SK-N-SH (cell line): ENCODE data around the gene GPR107. TPM values are rescaled to one million over a fixed set of nuclear protein-coding genes. Genes with fewer than 3 reads are reported as not detected.

ENCODE experiments used
- CTCF ChIA-PET: fragments of 300-600, 350-600 bp; formaldehyde crosslinking; extraction: SDS; loops from one replicate; lab custom pipeline; 2021; lab: Yijun Ruan, JAX
- POLR2A ChIA-PET: fragments of 350-600 bp; sonication (Branson Sonifier 250); formaldehyde crosslinking; extraction: SDS; loops from one replicate; lab custom pipeline; 2020; ENCODE audit warnings: antibody characterized with exemption, inconsistent platforms; lab: Yijun Ruan, JAX
- DNase-seq: peaks from one replicate; pipeline ENCODE4 v3.0.0; 2012
- H2AFZ ChIP-seq: fragments of 200-600 bp; sonication (generic); 2 replicates; pipeline ENCODE4 v1.8.1; 2016; ENCODE audit warnings: antibody characterized with exemption, mild to moderate bottlenecking, low read depth
- H3F3A ChIP-seq: fragments of 200-600 bp; sonication (generic); replicated peaks from 2 replicates; pipeline ENCODE3; 2016; ENCODE audit warnings: antibody characterized with exemption, mild to moderate bottlenecking; ENCODE audit not compliant: insufficient read depth
- H3K27ac ChIP-seq, 2 experiments: fragments of 200-500 bp in 1 of 2; fragments of 200-600 bp in 1 of 2; sonication (Bioruptor generic) in 1 of 2; sonication (generic), shearing (Covaris generic) in 1 of 2; 2 replicates each; pipeline versions ENCODE4 v1.5.1 to v1.6.1; 2014 to 2016; ENCODE audit warnings: low read depth in 2 of 2, inconsistent platforms in 1 of 2, low read length in 1 of 2, mild to moderate bottlenecking in 1 of 2, mixed read lengths in 1 of 2
- H3K27me3 ChIP-seq: fragments of 200-600 bp; sonication (generic), shearing (Covaris generic); 2 replicates; pipeline ENCODE4 v1.6.1; 2016; ENCODE audit warnings: mixed run types; ENCODE audit not compliant: insufficient read depth
- H3K36me3 ChIP-seq, 2 experiments: fragments of 200-500 bp in 1 of 2; fragments of 200-600 bp in 1 of 2; sonication (Bioruptor generic) in 1 of 2; sonication (generic) in 1 of 2; replicated peaks in 1 of 2; 2 replicates each; pipeline versions ENCODE3 to v1.5.1; 2014 to 2016; ENCODE audit warnings: low read length in 1 of 2, mild to moderate bottlenecking in 1 of 2; ENCODE audit not compliant: insufficient read depth in 2 of 2, control insufficient read depth in 1 of 2
- H3K4me1 ChIP-seq, 2 experiments: fragments of 200-500 bp in 1 of 2; fragments of 200-600 bp in 1 of 2; sonication (Bioruptor generic) in 1 of 2; sonication (generic), shearing (Covaris generic) in 1 of 2; 2 replicates each; pipeline versions ENCODE4 v1.5.1 to v1.6.1; 2014 to 2016; ENCODE audit warnings: low read depth in 1 of 2, low read length in 1 of 2, mixed run types in 1 of 2; ENCODE audit not compliant: insufficient read depth in 2 of 2, control insufficient read depth in 1 of 2
- H3K4me2 ChIP-seq: fragments of 200-600 bp; sonication (generic), shearing (Covaris generic); 2 replicates; pipeline ENCODE4 v1.6.1; 2017; ENCODE audit warnings: mixed run types
- H3K4me3 ChIP-seq, 2 experiments: fragments of 200-500 bp in 1 of 2; fragments of 200-600 bp in 1 of 2; sonication (Bioruptor generic) in 1 of 2; sonication (generic), shearing (Covaris generic) in 1 of 2; 2 replicates each; pipeline versions ENCODE4 v1.5.1 to v1.8.1; 2014 to 2016; ENCODE audit warnings: low read depth in 2 of 2, inconsistent platforms in 1 of 2, low read length in 1 of 2, mild to moderate bottlenecking in 1 of 2, mixed read lengths in 1 of 2, moderate library complexity in 1 of 2
- H3K79me2 ChIP-seq: fragments of 200-600 bp; sonication (generic); 2 replicates; pipeline ENCODE4 v1.8.1; 2017; ENCODE audit warnings: mild to moderate bottlenecking; ENCODE audit not compliant: insufficient read depth
- H3K9ac ChIP-seq: fragments of 200-600 bp; sonication (generic); 2 replicates; pipeline ENCODE4 v1.6.1; 2017; ENCODE audit warnings: mixed run types
- H3K9me2 ChIP-seq: fragments of 200-600 bp; sonication (generic); 2 replicates; pipeline ENCODE4 v1.6.1; 2017; ENCODE audit warnings: mixed run types
- H3K9me3 ChIP-seq: fragments of 200-600 bp; sonication (generic); 2 replicates; pipeline ENCODE4 v1.6.1; 2017; ENCODE audit warnings: mixed run types, mild to moderate bottlenecking, moderate library complexity
- H4K20me1 ChIP-seq: fragments of 200-600 bp; sonication (generic); 2 replicates; pipeline ENCODE4 v1.6.1; 2017; ENCODE audit warnings: mild to moderate bottlenecking, mixed run types; ENCODE audit not compliant: insufficient read depth
- CHD2 ChIP-seq: fragments of 150-350 bp; IDR thresholded peaks from 2 replicates; pipeline ENCODE4 v1.6.1; 2018; ENCODE audit warnings: low read length; ENCODE audit not compliant: partially characterized antibody
- EP300 ChIP-seq, 2 experiments: IDR thresholded peaks; 2 replicates each; pipeline versions ENCODE4 v1.4.0 to v1.6.1; 2012; ENCODE audit warnings: borderline replicate concordance in 1 of 2, low read depth in 1 of 2, low read length in 1 of 2
- EZH2phosphoT487 ChIP-seq: fragments of 200-600 bp; sonication (generic); IDR thresholded peaks from 2 replicates; pipeline ENCODE4 v1.6.1; 2017; ENCODE audit warnings: low read depth, mixed run types, mild to moderate bottlenecking, antibody characterized with exemption, moderate library complexity, borderline replicate concordance
- FOSL2 ChIP-seq: IDR thresholded peaks from 2 replicates; pipeline ENCODE4 v1.4.0; 2012; ENCODE audit warnings: low read depth, mild to moderate bottlenecking, moderate library complexity, borderline replicate concordance
- GABPA ChIP-seq: IDR thresholded peaks from 2 replicates; pipeline ENCODE4 v1.4.0; 2012; ENCODE audit warnings: low read depth, mild to moderate bottlenecking
- GATA2 ChIP-seq: sonication (generic); formaldehyde crosslinking; IDR thresholded peaks from 2 replicates; pipeline ENCODE4 v1.5.0; 2020; ENCODE audit warnings: mild to moderate bottlenecking, missing genetic modification reagents
- JUND ChIP-seq: IDR thresholded peaks from 2 replicates; pipeline ENCODE4 v1.4.0; 2012
- MEF2A ChIP-seq: IDR thresholded peaks from 2 replicates; pipeline ENCODE4 v1.4.0; 2012; ENCODE audit warnings: low read depth, borderline replicate concordance
- NFIC ChIP-seq: IDR thresholded peaks from 2 replicates; pipeline ENCODE4 v1.4.0; 2012; ENCODE audit warnings: borderline replicate concordance
- NRF1 ChIP-seq: IDR thresholded peaks from 2 replicates; pipeline ENCODE4 v1.6.1; 2012; ENCODE audit warnings: low read depth, mild to moderate bottlenecking, low read length
- POLR2AphosphoS5 ChIP-seq: IDR thresholded peaks from 2 replicates; pipeline ENCODE4 v1.6.1; 2012; ENCODE audit warnings: low read depth, low read length
- RCOR1 ChIP-seq: fragments of 150-350 bp; IDR thresholded peaks from 2 replicates; pipeline ENCODE4 v1.6.1; 2017; ENCODE audit warnings: antibody characterized with exemption, low read length
- RFX5 ChIP-seq: IDR thresholded peaks from 2 replicates; pipeline ENCODE4 v1.6.1; 2012; ENCODE audit warnings: mild to moderate bottlenecking, improper control_type of control experiment, low read length
- SIN3A ChIP-seq: IDR thresholded peaks from 2 replicates; pipeline ENCODE4 v1.6.1; 2012; ENCODE audit warnings: low read depth, mild to moderate bottlenecking, low read length, moderate library complexity, borderline replicate concordance
- SMC3 ChIP-seq: IDR thresholded peaks from 2 replicates; pipeline ENCODE4 v1.6.1; 2012; ENCODE audit warnings: low read depth, low read length, improper control_type of control experiment
- TEAD4 ChIP-seq: IDR thresholded peaks from 2 replicates; pipeline ENCODE4 v1.4.0; 2012; ENCODE audit warnings: mild to moderate bottlenecking, borderline replicate concordance; ENCODE audit not compliant: insufficient read depth
- YY1 ChIP-seq: IDR thresholded peaks from 2 replicates; pipeline ENCODE4 v1.4.0; 2012; ENCODE audit warnings: low read depth, mild to moderate bottlenecking
- WGBS: methylation state at CpG from one replicate; pipeline ENCODE4 v1.1.6; 2017; ENCODE audit warnings: low lambda C conversion rate; 5-methylcytosine and 5-hydroxymethylcytosine counted together
- polyA plus RNA-seq, 3 experiments: library from polyadenylated mRNA; depleted of rRNA; stranded (reverse); fragments of >200 nt; gene quantifications; 2 replicates each; pipeline ENCODE4 v1.2.3, GENCODE V29; 2012
- TF ChIP-seq, protein P1 (sequence below): IDR thresholded peaks from 2 replicates; pipeline ENCODE4; 2012
- TF ChIP-seq, protein P2 (sequence below): fragments of 150-350 bp; IDR thresholded peaks from 2 replicates; pipeline ENCODE4 v1.6.1; 2016; ENCODE audit warnings: mild to moderate bottlenecking, low read depth, low read length
- TF ChIP-seq, protein P3 (sequence below): IDR thresholded peaks from 2 replicates; pipeline ENCODE4 v1.6.1; 2012; ENCODE audit warnings: mild to moderate bottlenecking, low read depth, low read length, moderate library complexity

Gene GPR107
- polyA plus RNA-seq, 1 of the 3 experiments (the other 2 are of a cell fraction), result 23.0 TPM

DNA sequence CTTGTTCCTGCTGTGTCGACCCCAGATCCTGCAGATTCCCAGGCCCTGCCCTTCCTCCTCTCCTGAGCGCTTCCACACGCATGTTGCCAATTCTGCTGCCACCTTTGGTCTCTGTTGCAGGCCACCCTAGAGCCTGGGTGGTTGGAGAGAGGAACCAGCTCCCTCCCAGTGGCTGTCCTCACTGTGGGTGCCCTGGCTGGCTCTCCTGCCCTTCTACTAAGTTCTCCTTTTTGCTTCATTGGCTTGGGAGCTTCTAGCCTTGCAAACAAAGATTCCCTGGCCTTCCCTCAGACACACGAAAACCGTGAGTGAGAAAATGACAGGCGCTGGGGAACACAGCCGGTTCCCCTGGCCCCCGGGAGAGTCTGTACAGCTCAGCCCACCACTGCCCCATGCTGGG, 104.3 kb downstream of the GPR107 start:
- H2AFZ ChIP-seq, result no peak overlapping the region
- no peaks in the 10 kb centered on the region for H3F3A ChIP-seq
- H3K4me1 ChIP-seq, result no peaks in the 10 kb centered on the region; a peak in 1 of 4 replicates
- no peaks in the 10 kb centered on the region for H4K20me1 ChIP-seq
- no peak overlapping the region for H3K27ac ChIP-seq
- CTCF ChIA-PET, result interaction anchor here (0.5 to 2.5 kb wide), 4 partner anchors 16 to 85 kb away, joined by 3 to 11 read pairs (median 5); no protein-coding TSS in a partner anchor
- H3K9me2 ChIP-seq, result no peaks in the 10 kb centered on the region
- DNase-seq, result no peak
- H3K9ac ChIP-seq, result no peak overlapping the region
- TF ChIP-seq EP300 (IDR thresholded peaks at IDR 0.05; ENCODE audit: borderline replicate concordance in 1 of 2, low read depth in 1 of 2, low read length in 1 of 2) (no peak), MEF2A (no peak), SMC3 (no peak), CHD2 (no peak), JUND (no peak), YY1 (no peak), FOSL2 (no peak), RFX5 (no peak), SIN3A (no peak), NFIC (no peak), NRF1 (no peak), EZH2phosphoT487 (no peak), GATA2 (CRISPR knock-in tag) (no peak), POLR2AphosphoS5 (no peak), TEAD4 (no peak), RCOR1 (no peak), GABPA (no peak)
- TF ChIP-seq, protein P1, sequence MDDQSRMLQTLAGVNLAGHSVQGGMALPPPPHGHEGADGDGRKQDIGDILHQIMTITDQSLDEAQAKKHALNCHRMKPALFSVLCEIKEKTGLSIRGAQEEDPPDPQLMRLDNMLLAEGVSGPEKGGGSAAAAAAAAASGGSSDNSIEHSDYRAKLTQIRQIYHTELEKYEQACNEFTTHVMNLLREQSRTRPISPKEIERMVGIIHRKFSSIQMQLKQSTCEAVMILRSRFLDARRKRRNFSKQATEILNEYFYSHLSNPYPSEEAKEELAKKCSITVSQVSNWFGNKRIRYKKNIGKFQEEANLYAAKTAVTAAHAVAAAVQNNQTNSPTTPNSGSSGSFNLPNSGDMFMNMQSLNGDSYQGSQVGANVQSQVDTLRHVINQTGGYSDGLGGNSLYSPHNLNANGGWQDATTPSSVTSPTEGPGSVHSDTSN, result no peak
- TF ChIP-seq, protein P2, sequence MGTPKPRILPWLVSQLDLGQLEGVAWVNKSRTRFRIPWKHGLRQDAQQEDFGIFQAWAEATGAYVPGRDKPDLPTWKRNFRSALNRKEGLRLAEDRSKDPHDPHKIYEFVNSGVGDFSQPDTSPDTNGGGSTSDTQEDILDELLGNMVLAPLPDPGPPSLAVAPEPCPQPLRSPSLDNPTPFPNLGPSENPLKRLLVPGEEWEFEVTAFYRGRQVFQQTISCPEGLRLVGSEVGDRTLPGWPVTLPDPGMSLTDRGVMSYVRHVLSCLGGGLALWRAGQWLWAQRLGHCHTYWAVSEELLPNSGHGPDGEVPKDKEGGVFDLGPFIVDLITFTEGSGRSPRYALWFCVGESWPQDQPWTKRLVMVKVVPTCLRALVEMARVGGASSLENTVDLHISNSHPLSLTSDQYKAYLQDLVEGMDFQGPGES, result no peak
- TF ChIP-seq, protein P3, sequence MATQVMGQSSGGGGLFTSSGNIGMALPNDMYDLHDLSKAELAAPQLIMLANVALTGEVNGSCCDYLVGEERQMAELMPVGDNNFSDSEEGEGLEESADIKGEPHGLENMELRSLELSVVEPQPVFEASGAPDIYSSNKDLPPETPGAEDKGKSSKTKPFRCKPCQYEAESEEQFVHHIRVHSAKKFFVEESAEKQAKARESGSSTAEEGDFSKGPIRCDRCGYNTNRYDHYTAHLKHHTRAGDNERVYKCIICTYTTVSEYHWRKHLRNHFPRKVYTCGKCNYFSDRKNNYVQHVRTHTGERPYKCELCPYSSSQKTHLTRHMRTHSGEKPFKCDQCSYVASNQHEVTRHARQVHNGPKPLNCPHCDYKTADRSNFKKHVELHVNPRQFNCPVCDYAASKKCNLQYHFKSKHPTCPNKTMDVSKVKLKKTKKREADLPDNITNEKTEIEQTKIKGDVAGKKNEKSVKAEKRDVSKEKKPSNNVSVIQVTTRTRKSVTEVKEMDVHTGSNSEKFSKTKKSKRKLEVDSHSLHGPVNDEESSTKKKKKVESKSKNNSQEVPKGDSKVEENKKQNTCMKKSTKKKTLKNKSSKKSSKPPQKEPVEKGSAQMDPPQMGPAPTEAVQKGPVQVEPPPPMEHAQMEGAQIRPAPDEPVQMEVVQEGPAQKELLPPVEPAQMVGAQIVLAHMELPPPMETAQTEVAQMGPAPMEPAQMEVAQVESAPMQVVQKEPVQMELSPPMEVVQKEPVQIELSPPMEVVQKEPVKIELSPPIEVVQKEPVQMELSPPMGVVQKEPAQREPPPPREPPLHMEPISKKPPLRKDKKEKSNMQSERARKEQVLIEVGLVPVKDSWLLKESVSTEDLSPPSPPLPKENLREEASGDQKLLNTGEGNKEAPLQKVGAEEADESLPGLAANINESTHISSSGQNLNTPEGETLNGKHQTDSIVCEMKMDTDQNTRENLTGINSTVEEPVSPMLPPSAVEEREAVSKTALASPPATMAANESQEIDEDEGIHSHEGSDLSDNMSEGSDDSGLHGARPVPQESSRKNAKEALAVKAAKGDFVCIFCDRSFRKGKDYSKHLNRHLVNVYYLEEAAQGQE, result no peak
- TF ChIP-seq, all 33 proteins: peak for 0
- Histone ChIP-seq H3K4me3 (no peak overlapping the region), H3K79me2 (no peaks in the 10 kb centered on the region), H3K4me2 (no peak overlapping the region), H3K27me3 (no peaks in the 10 kb centered on the region), H3K36me3 (no peaks in the 10 kb centered on the region), H3K9me3 (no peaks in the 10 kb centered on the region)
- POLR2A ChIA-PET, result no interaction called here
- WGBS, result 91% methylated on average over 7 of the region's 8 CpGs
